Endometrial microvascular endothelial cells (primary cell): Measurements from ENCODE around the gene DBN1. TPM values are rescaled to one million over a fixed set of nuclear protein-coding genes. Genes with fewer than 3 reads are reported as not detected.
"Not testable (repeated sequence)": the region's sequence is repeated elsewhere in the genome, so short reads cannot be mapped to it uniquely, and the experiment has no call there.

ENCODE experiments used
- in situ Hi-C: cut with HindIII; loops from 2 replicates; pipeline ENCODE4 v1.10.0; 2017; ENCODE audit warnings: low sequenced_read_pairs, low pct_unique_long_range_greater_than_20kb; ENCODE audit errors: inconsistent ontology term
- total RNA-seq: library from RNA; depleted of rRNA; stranded (reverse); fragments of >200 nt; gene quantifications from one replicate; pipeline ENCODE4 v1.2.3, GENCODE V29; 2015; ENCODE audit errors: inconsistent ontology term

DBN1 gene
- total RNA-seq, 1 donor from 2014 or later: 286 TPM

DNA sequence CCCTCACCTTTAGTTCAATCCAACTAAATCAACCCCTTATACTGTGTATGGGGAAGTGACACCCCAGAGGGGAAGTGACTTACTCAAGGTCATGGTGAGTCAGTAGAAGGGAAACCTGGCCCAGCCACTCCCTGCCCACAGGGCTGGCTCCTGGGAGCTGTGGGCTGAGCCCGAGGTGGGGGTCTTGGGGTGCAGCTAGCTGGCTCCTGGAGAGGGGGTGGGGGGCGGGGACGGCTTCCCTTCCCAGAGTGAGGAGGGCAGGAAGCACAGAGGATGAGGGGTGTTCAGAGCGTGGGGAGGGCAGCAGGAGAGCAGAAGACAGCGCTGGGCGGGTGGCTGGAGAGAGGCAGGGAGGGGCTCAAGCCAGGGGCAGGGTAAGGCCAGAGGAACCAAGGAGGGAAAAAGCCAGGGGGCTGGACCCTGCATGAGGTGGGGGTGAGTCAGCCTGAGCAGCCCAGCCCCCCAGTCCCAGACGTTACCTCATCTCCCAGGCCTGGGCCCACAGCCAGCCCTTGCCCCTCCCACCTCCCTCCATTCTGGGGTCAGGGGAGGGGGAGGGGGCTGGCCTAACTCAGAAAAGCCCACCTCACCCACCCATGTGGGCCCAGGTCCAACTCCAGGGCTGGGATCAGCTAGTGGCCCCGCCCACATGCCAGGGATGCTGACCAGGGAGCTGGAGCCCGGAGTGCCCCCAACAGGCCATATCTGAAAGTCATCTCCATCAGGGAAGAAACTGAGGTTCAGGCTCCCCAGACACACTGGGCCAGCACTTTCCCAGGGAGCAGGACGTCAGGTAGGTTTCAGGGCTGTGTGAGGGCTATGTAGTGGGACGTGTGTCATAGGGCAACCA, 21.1 kb upstream of the DBN1 start:
- in situ Hi-C loops: no loop called here

DNA sequence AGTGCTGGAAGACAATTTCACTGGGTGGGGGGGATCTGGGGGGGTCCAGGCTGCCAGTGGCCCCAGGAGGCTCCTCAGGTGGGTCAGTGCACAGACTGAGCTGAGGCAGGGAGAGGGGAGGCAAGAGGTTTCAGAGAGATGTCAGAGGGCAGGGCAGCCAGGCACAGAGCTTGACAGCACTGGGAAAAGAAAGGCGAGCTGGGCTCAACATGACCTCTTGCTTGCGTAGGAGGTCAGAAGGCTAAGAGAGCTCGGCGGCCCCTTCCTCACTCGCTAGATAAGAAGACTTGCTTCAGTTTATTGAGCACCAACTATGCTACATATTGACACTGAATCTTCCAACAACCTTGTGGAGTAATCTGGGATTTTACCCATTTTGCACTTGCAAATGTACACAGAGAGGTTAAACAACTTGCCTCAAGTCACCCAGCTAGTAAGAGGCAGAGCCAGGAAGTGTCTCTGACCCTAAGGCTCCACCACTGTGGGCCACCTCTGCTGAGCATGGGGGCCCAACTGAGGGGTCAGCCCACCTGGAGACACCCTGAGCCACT, 20.4 kb upstream of the DBN1 start:
- in situ Hi-C loops: no loop called here

- in situ Hi-C loops: no loop called here
Observed at GRCh38 chr5:177492841-177493240, 19.4 kb upstream of the DBN1 start.

DNA sequence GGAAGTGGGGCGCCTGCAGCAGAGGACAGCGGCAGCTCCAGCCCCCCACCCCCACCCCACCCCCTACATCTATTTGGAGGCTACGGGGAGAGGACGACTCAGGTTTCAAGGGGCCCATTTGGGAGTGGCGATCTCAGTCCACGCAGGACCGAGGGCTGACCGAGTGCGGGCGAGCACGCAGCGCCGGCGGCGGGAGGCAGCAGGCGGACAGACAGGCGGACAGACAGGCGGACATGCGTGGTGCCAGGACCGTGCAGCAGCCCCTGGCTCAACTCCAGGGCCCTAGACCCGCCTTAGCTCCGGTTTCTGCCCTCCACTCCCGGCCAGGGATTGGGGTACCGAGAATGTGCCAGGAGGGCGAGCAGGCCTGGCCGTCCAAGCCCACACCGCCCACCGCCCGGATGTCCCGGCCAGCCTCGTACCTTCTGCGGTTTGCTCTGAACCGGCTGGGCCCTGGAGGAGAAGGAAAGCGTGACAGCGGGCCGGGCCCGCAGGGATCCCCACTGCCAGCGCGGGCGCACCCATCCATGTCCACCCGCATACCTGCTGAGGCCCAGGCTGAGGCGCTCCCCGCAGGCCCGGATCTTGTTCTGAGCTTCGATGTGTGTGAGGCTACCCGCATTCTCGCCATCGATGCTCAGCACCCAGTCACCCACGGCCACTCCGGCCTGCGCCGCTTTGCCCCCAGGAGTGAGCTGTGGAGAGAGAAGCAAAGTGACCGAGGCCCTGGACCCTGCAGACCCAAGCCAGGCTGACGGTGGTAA, 18.7 kb upstream of the DBN1 start:
- in situ Hi-C loops: no loop called here

DNA sequence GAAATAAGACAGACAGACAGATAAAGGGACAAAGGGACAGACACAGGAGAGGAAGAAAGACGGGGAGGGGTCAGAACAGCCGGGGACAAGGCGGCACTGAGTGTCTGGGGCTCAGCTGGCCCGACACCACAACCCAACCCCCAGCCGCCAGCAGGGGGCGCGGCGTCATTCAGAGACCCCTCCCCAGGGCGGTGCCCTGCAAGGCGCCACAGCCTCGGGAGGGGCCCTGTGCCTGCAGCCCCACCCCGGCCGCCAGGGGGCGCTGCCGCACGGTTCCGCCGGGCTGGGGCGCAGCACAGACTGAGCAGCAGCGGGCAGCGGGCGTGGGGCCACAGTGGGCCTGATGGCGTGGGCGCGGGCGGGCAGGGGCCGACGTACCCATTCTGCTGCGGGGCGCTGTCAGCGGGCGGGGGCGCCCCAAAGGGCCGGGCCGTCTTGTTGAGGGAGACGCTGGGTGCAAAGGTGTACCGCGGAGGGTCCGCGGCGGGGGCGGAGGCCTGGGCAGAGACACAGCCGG, 18.1 kb upstream of the DBN1 start:
- in situ Hi-C loops: no loop called here

DNA sequence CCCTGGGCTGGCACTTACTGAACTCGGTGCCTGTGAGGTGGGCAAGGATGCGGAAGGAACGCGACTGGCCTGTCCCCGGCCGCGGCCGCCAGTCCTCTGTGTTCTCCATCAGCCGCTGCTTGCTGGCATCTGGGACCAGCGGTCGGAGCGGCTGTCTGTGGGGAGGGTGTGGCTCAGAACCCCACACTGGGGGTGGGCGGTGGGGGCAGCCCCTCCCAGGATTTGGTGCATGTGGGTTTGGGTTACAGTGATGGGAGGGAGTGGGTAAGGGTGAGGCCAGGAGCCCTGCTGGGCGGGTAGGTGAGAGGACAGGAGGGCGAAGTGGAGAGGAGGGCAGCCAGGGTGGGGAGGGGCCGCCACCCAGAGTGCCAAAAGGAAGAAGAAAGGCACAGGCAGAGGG, 17.6 kb upstream of the DBN1 start:
- in situ Hi-C loops: no loop called here

- in situ Hi-C loops: no loop called here
Observed at GRCh38 chr5:177490311-177490991, 17.0 kb upstream of the DBN1 start.

DNA sequence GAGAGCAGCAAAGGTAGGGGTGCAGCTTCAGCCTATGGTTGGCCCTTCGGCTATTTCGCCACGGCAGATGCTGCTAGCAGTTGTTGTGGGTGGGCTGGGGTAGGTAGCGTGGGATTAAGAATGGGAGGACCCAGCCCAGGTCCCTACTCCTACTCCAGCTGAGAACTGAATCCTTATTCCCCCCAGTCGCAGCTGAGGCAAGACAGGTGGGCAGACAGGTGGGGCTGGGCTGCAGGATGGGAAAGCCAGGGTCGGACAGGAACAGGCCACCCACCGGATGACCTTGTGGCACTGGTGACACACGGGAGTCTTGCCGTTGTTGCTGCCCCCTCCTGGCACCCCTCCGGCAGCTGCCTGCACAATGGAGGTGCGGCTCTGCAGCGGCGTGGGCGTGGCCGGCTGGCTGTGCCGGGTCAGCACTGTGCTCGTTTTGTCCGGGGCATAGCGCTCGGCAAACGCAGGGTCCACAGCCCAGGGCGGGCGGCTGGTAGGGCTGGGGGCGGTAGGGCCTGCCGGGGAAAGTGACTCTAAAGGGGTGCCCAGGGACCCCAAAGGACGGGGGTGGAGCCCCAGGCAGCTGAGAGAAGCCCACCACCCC, 15.8 kb upstream of the DBN1 start:
- in situ Hi-C loops: no loop called here

GRCh38 chr5:177487975-177488374, 14.5 kb upstream of the DBN1 start:
- in situ Hi-C loops: no loop called here

- in situ Hi-C loops: no loop called here
Observed at GRCh38 chr5:177487144-177487543, 13.7 kb upstream of the DBN1 start.

DNA sequence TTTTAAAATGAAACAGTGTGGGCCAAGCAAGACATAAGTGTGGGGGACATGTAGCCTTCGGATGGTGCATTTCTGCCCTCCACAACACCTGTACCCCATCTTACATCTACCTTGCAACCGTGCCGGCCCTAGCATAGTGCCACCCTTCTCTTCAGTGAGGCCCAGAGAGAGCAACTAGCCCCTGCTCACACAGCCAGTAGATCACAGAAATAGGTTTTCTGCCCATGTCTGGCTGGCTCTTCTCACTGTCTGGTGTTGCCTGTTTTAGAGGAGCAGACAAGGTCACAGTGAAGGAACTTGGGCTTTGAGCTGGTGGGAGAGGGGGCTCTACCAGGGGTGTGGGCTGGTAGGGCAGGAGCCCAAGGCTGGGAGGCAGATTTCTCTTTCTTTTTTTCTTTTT, 12.8 kb upstream of the DBN1 start:
- in situ Hi-C loops: no loop called here

- in situ Hi-C loops: not testable (repeated sequence)
Observed at GRCh38 chr5:177485753-177486152, 12.3 kb upstream of the DBN1 start.

DNA sequence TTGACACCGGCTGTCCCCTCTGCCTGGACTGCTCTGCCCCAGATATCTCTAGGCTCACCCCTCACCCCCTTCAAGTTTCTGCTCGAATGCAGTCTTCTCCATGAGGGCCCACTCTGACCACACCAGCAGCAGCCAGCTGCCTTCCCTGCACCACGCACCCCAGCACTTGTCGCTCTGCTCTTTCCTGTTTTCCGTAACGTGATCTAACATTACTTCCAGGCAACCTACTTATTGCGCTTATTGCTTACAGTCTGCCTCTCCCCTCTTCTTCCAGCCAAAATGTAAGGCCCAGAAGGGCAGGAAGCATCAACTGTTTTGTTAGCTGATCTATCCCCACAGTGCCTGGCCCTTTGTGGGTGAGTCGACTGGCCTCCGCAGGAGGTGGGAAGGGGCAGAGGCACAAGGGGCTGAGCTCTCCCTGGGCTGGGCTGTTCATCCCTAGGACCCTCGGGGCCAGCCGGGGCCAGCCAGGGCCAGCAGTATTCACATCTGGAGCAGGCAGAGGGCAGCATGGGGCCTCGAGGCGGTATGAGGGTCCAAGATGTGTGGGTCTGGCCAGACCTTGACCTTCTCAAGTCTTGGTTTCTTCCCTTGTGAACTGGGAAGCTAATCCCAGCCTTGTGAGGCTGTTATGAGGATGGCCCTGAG, 11.6 kb upstream of the DBN1 start:
- in situ Hi-C loops: no loop called here

DNA sequence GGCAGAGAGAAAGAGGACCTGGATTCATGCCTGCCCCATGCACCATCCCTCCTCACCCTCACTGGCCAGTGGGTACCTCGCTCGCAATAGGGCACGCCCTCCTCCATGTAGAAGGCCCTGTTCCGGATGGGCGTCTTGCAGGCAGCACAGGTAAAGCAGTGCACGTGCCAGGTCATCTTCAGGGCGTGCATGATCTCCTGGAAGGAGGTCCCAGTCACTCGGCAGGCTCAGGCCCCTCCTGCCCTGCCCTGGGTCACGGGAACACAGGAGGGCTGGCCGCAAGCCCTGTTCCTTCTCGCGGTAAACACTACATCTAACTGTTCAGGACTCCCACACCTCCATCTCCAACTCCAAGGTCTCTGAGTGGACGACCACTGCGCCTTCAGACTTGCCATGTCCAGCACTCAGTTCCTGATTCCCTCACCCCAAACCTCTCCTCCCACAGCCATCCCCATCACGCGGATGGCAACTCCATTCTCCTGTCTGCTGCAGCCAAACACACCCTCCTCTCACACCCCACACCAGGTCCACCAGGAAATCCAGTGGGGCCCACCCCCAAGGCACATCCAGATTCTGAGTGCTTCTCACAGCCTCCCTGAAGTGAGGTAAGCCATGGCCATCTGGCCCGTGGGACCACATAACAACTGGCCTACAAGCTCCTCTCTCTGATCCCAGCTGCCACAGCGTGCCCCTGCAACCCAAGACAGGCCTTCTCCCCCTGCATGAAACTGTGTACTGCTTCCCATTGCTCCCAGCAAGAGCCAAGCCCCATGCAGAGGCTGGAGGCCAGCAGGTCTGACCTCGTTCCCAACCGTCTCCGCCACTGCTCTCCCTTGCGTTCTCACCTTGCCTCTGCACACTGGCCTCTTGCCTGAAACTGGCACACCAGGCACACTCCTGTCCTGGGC, 10.8 kb upstream of the DBN1 start:
- in situ Hi-C loops: no loop called here

- in situ Hi-C loops: no loop called here
Observed at GRCh38 chr5:177483042-177483441, 9.6 kb upstream of the DBN1 start.

- in situ Hi-C loops: no loop called here
Observed at GRCh38 chr5:177482359-177482795, 8.9 kb upstream of the DBN1 start.

- in situ Hi-C loops: no loop called here
Observed at GRCh38 chr5:177479774-177480173, 6.3 kb upstream of the DBN1 start.
